CD8-positive, alpha-beta memory T cell (primary cell): Measurements from ENCODE around the gene TTF2. TPM values are rescaled to one million over a fixed set of nuclear protein-coding genes. Genes with fewer than 3 reads are reported as not detected.
"Not testable (repeated sequence)": the region's sequence is repeated elsewhere in the genome, so short reads cannot be mapped to it uniquely, and the experiment has no call there.

Source experiments
- CTCF ChIA-PET: fragments of 350-600 bp; sonication (Branson Sonifier 250); formaldehyde crosslinking; loops from one replicate; lab custom pipeline; 2021; ENCODE audit warnings: antibody characterized with exemption; lab: Charles Lee
- POLR2A ChIA-PET: fragments of 350-600 bp; sonication (Branson Sonifier 250); formaldehyde crosslinking; loops from one replicate; lab custom pipeline; 2021; ENCODE audit warnings: antibody characterized with exemption; lab: Charles Lee
- DNase-seq, 5 donors: peaks; one replicate each; pipeline versions ENCODE4 v3.0.0 to v3.0.0-alpha.2; 2020 to 2022; ENCODE audit warnings: mixed read lengths in 1 of 5
- H3K27ac ChIP-seq: one replicate; pipeline ENCODE4 v1.7.0; 2013; ENCODE audit warnings: low read depth, mild to moderate bottlenecking, low read length, moderate library complexity
- H3K27me3 ChIP-seq: 2 replicates; pipeline ENCODE4 v1.7.0; 2013; ENCODE audit warnings: low read length, mild to moderate bottlenecking; ENCODE audit not compliant: insufficient read depth, poor library complexity, severe bottlenecking
- H3K36me3 ChIP-seq: 2 replicates; pipeline ENCODE4 v1.7.0; 2013; ENCODE audit warnings: mild to moderate bottlenecking, low read length, moderate library complexity; ENCODE audit not compliant: insufficient read depth
- H3K4me1 ChIP-seq: 2 replicates; pipeline ENCODE4 v1.7.0; 2013; ENCODE audit warnings: mild to moderate bottlenecking, low read length, moderate library complexity; ENCODE audit not compliant: insufficient read depth
- H3K4me3 ChIP-seq: 2 replicates; pipeline ENCODE4 v1.7.0; 2013; ENCODE audit warnings: mild to moderate bottlenecking, low read length
- H3K9me3 ChIP-seq: 2 replicates; pipeline ENCODE4 v1.7.0; 2013; ENCODE audit warnings: mild to moderate bottlenecking, low read length
- H3K27ac Mint-ChIP-seq, 8 donors: one replicate each; pipeline ENCODE4 v1.8.0; 2020 to 2021; ENCODE audit warnings: mixed read lengths in 8 of 8, mild to moderate bottlenecking in 6 of 8, inconsistent platforms in 3 of 8, moderate library complexity in 3 of 8
- H3K27me3 Mint-ChIP-seq, 2 donors: one replicate each; pipeline ENCODE4 v1.8.0; 2020 to 2021; ENCODE audit warnings: mixed read lengths in 2 of 2, mild to moderate bottlenecking in 1 of 2, moderate library complexity in 1 of 2
- H3K36me3 Mint-ChIP-seq, 3 donors: one replicate each; pipeline ENCODE4 v1.8.0; 2020 to 2021; ENCODE audit warnings: mixed read lengths in 3 of 3, inconsistent platforms in 1 of 3, mild to moderate bottlenecking in 1 of 3
- H3K4me1 Mint-ChIP-seq, 3 donors: one replicate each; pipeline ENCODE4 v1.8.0; 2020 to 2021; ENCODE audit warnings: mixed read lengths in 3 of 3, inconsistent platforms in 1 of 3, mild to moderate bottlenecking in 1 of 3
- H3K4me3 Mint-ChIP-seq, 7 donors: one replicate each; pipeline ENCODE4 v1.8.0; 2020 to 2021; ENCODE audit warnings: mixed read lengths in 7 of 7, mild to moderate bottlenecking in 6 of 7, moderate library complexity in 4 of 7, inconsistent platforms in 2 of 7
- H3K9me3 Mint-ChIP-seq, 5 donors: one replicate each; pipeline ENCODE4 v1.8.0; 2020 to 2022; ENCODE audit warnings: mixed read lengths in 5 of 5, mild to moderate bottlenecking in 3 of 5, moderate library complexity in 2 of 5, inconsistent platforms in 1 of 5
- polyA plus RNA-seq: library from polyadenylated mRNA; unstranded; fragments of 300-500 nt; fragmentation: Illumina TruSeq; gene quantifications from one replicate; pipeline ENCODE4 v1.2.3, GENCODE V29; 2021
- total RNA-seq, 2 experiments: library from RNA; stranded (reverse); gene quantifications; one replicate each; pipeline ENCODE4 v1.2.3, GENCODE V29; 2021

TTF2 gene
- total and polyA plus RNA-seq, 3 experiments from 2014 or later: 11.7 to 89.0 (median 89.0) TPM

GRCh38 chr1:117114877-117115276, 54.8 kb downstream of the TTF2 start:
- Mint-ChIP-seq H3K36me3 (no peaks in the 10 kb centered on the region), H3K27me3 (peaks cover 0 to 4% of the 10 kb centered on the region in 2 donors), H3K27ac (peak overlapping the region in 1 of 8 donors; percentile 61), H3K4me1 (peaks cover 7 to 11% (median 7%) of the 10 kb centered on the region in 3 donors), H3K9me3 (no peaks in the 10 kb centered on the region), H3K4me3 (no peak overlapping the region)
- no peaks in the 10 kb centered on the region for H3K9me3 ChIP-seq
- no peak overlapping the region for H3K4me3 ChIP-seq
- CTCF ChIA-PET: interaction anchor here (1.8 kb wide), 1 partner anchor 14 kb away, joined by 7 read pairs; no protein-coding TSS in a partner anchor
- H3K27ac ChIP-seq: no peak overlapping the region
- POLR2A ChIA-PET: no interaction called here
- no peak for DNase-seq
- H3K36me3 ChIP-seq: no peaks in the 10 kb centered on the region
- no peaks in the 10 kb centered on the region for H3K27me3 ChIP-seq
- H3K4me1 ChIP-seq: no peaks in the 10 kb centered on the region

DNA sequence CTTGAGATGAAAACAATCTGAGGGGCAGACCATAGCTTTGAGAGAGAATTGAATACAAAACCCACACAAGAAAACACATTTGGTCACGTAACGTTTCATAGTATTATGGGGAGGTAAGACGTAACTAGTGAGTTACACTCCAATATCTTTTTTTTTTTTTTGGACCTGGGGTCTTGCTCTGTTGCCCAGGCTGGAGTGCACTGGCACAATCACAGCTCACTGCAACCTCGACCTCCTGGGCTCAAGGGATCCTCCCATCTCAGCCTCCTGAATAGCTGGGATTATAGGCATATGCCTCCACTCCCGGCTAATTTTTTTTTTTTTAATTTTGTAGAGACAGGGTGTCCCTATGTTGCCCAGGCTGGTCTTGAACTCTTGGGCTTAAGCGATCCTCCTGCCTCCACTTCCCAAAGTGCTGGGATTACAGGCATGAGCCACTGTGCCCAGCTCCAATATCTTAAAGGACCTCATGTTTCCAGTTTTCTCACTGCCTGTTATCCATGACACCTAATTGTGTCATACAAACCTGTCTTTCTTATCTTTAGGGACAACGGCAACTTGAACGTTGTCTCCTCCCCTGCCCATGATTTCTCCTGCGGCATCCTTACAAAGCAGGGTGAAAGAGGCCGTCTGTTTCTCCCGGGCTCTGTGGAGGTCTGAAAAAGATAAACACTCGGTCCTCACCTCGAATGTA, 56.1 kb downstream of the TTF2 start:
- Mint-ChIP-seq H3K9me3 (no peaks in the 10 kb centered on the region), H3K27ac (peak overlapping the region in 1 of 8 donors; percentile 9), H3K36me3 (no peaks in the 10 kb centered on the region), H3K27me3 (peaks cover 0 to 6% of the 10 kb centered on the region in 2 donors), H3K4me1 (peaks cover 6 to 19% (median 14%) of the 10 kb centered on the region in 3 donors), H3K4me3 (no peak overlapping the region)
- no peaks in the 10 kb centered on the region for H3K4me1 ChIP-seq
- ChIA-PET POLR2A (no interaction called here), CTCF (no interaction called here)
- no peaks in the 10 kb centered on the region for H3K36me3 ChIP-seq
- H3K9me3 ChIP-seq: no peaks in the 10 kb centered on the region
- no peak for DNase-seq
- no peak overlapping the region for H3K27ac ChIP-seq
- no peak overlapping the region for H3K4me3 ChIP-seq
- no peaks in the 10 kb centered on the region for H3K27me3 ChIP-seq

DNA sequence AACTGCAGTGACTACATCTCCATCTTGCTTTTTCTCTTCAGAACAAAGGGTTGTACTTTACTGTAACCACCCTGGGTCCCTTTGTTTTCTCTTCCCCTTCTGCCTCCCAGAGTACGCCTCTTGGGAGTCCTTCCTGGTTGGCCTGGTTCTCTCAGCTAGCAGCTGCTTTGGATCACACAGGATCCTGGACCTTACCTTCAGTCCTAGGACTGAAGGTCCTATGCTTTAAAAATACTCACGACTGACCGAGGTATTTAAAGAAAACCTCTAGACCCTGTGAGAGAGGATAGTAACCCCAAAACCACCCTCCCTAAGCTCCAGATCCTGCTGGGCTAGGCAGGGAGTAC, 56.6 kb downstream of the TTF2 start:
- ChIA-PET POLR2A (no interaction called here), CTCF (no interaction called here)
- Histone ChIP-seq H3K4me1 (no peaks in the 10 kb centered on the region), H3K9me3 (no peaks in the 10 kb centered on the region), H3K4me3 (no peak overlapping the region), H3K27ac (no peak overlapping the region), H3K27me3 (no peaks in the 10 kb centered on the region), H3K36me3 (no peaks in the 10 kb centered on the region)
- peaks cover 6 to 19% (median 14%) of the 10 kb centered on the region in 3 donors for H3K4me1 Mint-ChIP-seq
- no peak for DNase-seq
- H3K27me3 Mint-ChIP-seq: peaks cover 0 to 6% of the 10 kb centered on the region in 2 donors
- peak overlapping the region in 1 of 8 donors; percentile 9 for H3K27ac Mint-ChIP-seq
- H3K36me3 Mint-ChIP-seq: peaks cover 0 to under 1% (median 0%) of the 10 kb centered on the region in 3 donors
- no peaks in the 10 kb centered on the region for H3K9me3 Mint-ChIP-seq
- no peak overlapping the region for H3K4me3 Mint-ChIP-seq

DNA sequence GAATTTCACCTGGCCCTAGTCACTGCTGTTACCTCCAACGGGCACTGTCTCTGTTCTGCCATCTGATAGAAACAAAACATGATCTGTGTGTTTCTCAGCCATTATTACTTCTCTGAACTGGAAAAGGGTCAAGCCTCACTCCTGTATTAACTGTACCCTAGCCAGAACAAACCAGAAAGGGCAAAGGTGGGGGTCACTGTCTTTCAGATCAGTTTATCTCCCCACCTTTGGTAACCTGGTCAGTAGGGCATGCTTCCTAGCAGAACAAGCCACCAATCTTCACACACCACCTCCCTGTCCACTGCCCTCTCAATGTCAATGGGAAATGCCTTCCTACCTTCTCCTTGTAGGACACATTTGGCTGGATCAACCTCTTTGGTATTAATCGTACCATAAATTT, 57.6 kb downstream of the TTF2 start:
- Histone ChIP-seq H3K9me3 (no peaks in the 10 kb centered on the region), H3K36me3 (no peaks in the 10 kb centered on the region), H3K4me1 (peaks cover 7% of the 10 kb centered on the region), H3K4me3 (no peak overlapping the region), H3K27me3 (no peaks in the 10 kb centered on the region), H3K27ac (no peak overlapping the region)
- H3K9me3 Mint-ChIP-seq: no peaks in the 10 kb centered on the region
- H3K27me3 Mint-ChIP-seq: peaks cover 0 to 7% of the 10 kb centered on the region in 2 donors
- H3K36me3 Mint-ChIP-seq: peaks cover 0 to 3% (median 0%) of the 10 kb centered on the region in 3 donors
- peaks cover 8 to 21% (median 19%) of the 10 kb centered on the region in 3 donors for H3K4me1 Mint-ChIP-seq
- ChIA-PET CTCF (no interaction called here), POLR2A (no interaction called here)
- no peak overlapping the region for H3K27ac Mint-ChIP-seq
- H3K4me3 Mint-ChIP-seq: no peak overlapping the region
- no peak for DNase-seq

- Mint-ChIP-seq H3K27me3 (peaks cover 0 to 8% of the 10 kb centered on the region in 2 donors), H3K4me1 (peaks cover 8 to 23% (median 20%) of the 10 kb centered on the region in 3 donors), H3K9me3 (no peaks in the 10 kb centered on the region), H3K4me3 (no peak overlapping the region), H3K27ac (no peak overlapping the region), H3K36me3 (peaks cover 0 to 3% (median 0%) of the 10 kb centered on the region in 3 donors)
- H3K4me3 ChIP-seq: no peak overlapping the region
- no peak for DNase-seq
- no peak overlapping the region for H3K27ac ChIP-seq
- H3K9me3 ChIP-seq: no peaks in the 10 kb centered on the region
- H3K36me3 ChIP-seq: no peaks in the 10 kb centered on the region
- ChIA-PET CTCF (no interaction called here), POLR2A (no interaction called here)
- no peaks in the 10 kb centered on the region for H3K27me3 ChIP-seq
- H3K4me1 ChIP-seq: peaks cover 7% of the 10 kb centered on the region
These were observed 58.0 kb downstream of the TTF2 start for GRCh38 chr1:117118137-117118536.

- H3K36me3 Mint-ChIP-seq, POLR2A ChIA-PET: not testable (repeated sequence)
These were observed 59.0 kb downstream of the TTF2 start for GRCh38 chr1:117119144-117119543.

DNA sequence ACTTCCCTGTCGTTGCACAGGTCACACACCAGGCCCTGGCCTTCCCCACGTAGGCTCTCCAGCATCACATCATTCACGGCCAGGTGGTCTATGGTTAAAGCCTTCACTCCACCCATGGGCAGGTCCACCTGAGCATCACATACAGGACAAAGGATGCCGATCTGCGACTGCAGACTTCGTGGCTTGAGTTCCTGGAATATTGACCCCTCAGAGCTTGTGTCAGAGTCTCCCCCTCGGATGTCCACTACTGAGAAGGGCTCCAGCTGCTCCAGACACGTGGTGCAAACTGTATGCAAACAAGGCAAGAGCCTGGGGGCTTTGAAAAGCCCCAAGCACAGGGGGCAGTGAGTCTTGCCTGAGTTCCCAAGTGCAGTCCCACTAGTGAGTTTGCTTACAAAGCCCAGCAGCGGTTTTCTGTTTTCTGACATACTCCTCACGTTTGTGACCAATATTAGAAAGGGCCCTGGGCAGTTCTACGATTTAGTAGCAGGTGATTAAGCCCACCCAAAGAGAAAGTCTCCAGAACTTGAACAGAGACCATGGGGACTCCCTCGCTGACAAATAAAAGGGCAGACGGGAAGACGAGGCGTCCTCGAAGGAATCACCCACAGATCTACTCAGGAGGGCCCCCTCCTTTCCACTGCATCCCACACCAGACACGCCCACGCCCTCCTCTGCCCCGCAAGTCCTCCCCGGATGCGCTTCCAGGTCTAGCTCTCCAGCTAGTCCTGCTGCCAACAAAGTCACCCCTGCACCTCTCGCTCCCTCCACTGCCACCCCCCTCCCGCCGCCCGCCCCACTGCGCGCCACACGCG, 60.9 kb downstream of the TTF2 start:
- Mint-ChIP-seq H3K27ac (peak overlapping the region in 6 of 8 donors; percentile 10 to 74 (median 26)), H3K4me1 (peaks cover 5 to 13% (median 13%) of the 10 kb centered on the region in 3 donors), H3K9me3 (no peaks in the 10 kb centered on the region), H3K27me3 (peaks cover 0 to 8% of the 10 kb centered on the region in 2 donors), H3K4me3 (peak overlapping the region; percentile 83 to 91 (median 88)), H3K36me3 (peaks cover 0 to 3% (median 0%) of the 10 kb centered on the region in 3 donors)
- POLR2A ChIA-PET: no interaction called here
- CTCF ChIA-PET: interaction anchor here (0.7 to 1.6 kb wide), 4 partner anchors 8 to 54 kb away, joined by 3 to 4 read pairs (median 4); no protein-coding TSS in a partner anchor
- H3K9me3 ChIP-seq: no peaks in the 10 kb centered on the region
- H3K4me1 ChIP-seq: peaks cover 7% of the 10 kb centered on the region
- H3K27ac ChIP-seq: peak overlapping the region; percentile 25
- H3K4me3 ChIP-seq: peak overlapping the region; percentile 28
- DNase-seq: peak in 1 of 5 donors; percentile 2
- no peaks in the 10 kb centered on the region for H3K36me3 ChIP-seq
- no peaks in the 10 kb centered on the region for H3K27me3 ChIP-seq

More at GRCh38 chr1:117119144-117119543, 59.0 kb downstream of the TTF2 start:
- CTCF ChIA-PET: interaction anchor here (1.4 kb wide), 2 partner anchors 10 to 49 kb away, joined by 3 to 4 read pairs; no protein-coding TSS in a partner anchor
- H3K4me1 Mint-ChIP-seq: peaks cover 8 to 23% (median 20%) of the 10 kb centered on the region in 3 donors
- H3K9me3 Mint-ChIP-seq, H3K27me3 Mint-ChIP-seq, H3K4me3 ChIP-seq, H3K36me3 ChIP-seq, H3K4me1 ChIP-seq, H3K27ac Mint-ChIP-seq, H3K27ac ChIP-seq, DNase-seq, H3K9me3 ChIP-seq, H3K27me3 ChIP-seq: not testable (repeated sequence)
- peak overlapping the region in 1 of 7 donors; percentile 21 for H3K4me3 Mint-ChIP-seq
